Upper lobe of left lung (tissue), 6 donors: Measurements from ENCODE around the gene SERTAD2. TPM values are rescaled to one million over a fixed set of nuclear protein-coding genes. Genes with fewer than 3 reads are reported as not detected.

ENCODE experiments used
- ATAC-seq, 2 donors: fragments of 200-7000 bp; cut with Tn5 transposase; one replicate each; pipeline ENCODE4 v1.9.1; 2022; ENCODE audit warnings: mild to moderate bottlenecking in 2 of 2, moderate library complexity in 2 of 2; ENCODE audit not compliant: low FRiP score in 2 of 2
- DNase-seq, 2 donors: peaks; one replicate each; pipeline ENCODE4 v3.0.0-alpha.2; 2019 to 2020
- H3K27ac ChIP-seq, 4 donors: fragments of 200-600 bp; sonication (generic); one replicate each; pipeline ENCODE4 v1.5.1; 2016 to 2019
- H3K27me3 ChIP-seq, 4 donors: fragments of 200-600 bp; sonication (generic); one replicate each; pipeline ENCODE4 v1.5.1; 2017 to 2019
- H3K36me3 ChIP-seq, 4 donors: fragments of 200-600 bp; sonication (generic); one replicate each; pipeline ENCODE4 v1.5.1; 2016 to 2019
- H3K4me1 ChIP-seq, 4 donors: fragments of 200-600 bp; sonication (generic); one replicate each; pipeline ENCODE4 v1.5.1; 2018 to 2019
- H3K4me3 ChIP-seq, 4 donors: fragments of 200-600 bp; sonication (generic); one replicate each; pipeline ENCODE4 v1.5.1; 2017 to 2019; ENCODE audit warnings: mild to moderate bottlenecking in 2 of 4, moderate library complexity in 1 of 4
- H3K9me3 ChIP-seq, 4 donors: fragments of 200-600 bp; sonication (generic); one replicate each; pipeline ENCODE4 v1.5.1; 2018 to 2019
- EP300 ChIP-seq, 4 donors: sonication (generic); formaldehyde crosslinking; IDR thresholded peaks; one replicate each; pipeline ENCODE4 v1.5.1; 2017; ENCODE audit warnings: antibody characterized with exemption in 4 of 4, control low read depth in 2 of 4
- POLR2A ChIP-seq, 4 donors: fragments of 450-650 bp; IDR thresholded peaks; one replicate each; pipeline ENCODE4 v1.5.1; 2016 to 2017; ENCODE audit warnings: antibody characterized with exemption in 4 of 4, mild to moderate bottlenecking in 2 of 4
- POLR2AphosphoS5 ChIP-seq, 2 donors: sonication (generic); formaldehyde crosslinking; IDR thresholded peaks; one replicate each; pipeline ENCODE4 v1.5.1; 2017; ENCODE audit warnings: antibody characterized with exemption in 2 of 2
- whole genome bisulfite sequencing, 2 donors: methylation state at CpG; one replicate each; pipeline ENCODE4 v1.1.5; 2017 to 2018; 5-methylcytosine and 5-hydroxymethylcytosine counted together
- total RNA-seq, 6 donors: library from RNA; depleted of rRNA in 4 of 6; stranded (reverse); fragments of >200 nt in 4 of 6; gene quantifications; one replicate each; pipeline versions ENCODE4 v1.1.0 to v1.2.1, GENCODE V29; 2016 to 2021
- TF ChIP-seq, protein P1 (sequence below), 6 experiments: fragments of 450-650 bp in 4 of 6; fragments of 200-600 bp in 2 of 6; sonication (generic) in 2 of 6; IDR thresholded peaks; one replicate each; pipeline ENCODE4 v1.5.1; 2016 to 2019; ENCODE audit warnings: antibody characterized with exemption in 6 of 6
- donor health status: DM: no; HTN: no; CAD: no; lungs with moderate emphysema.
- donor health status: DM: no; HTN: yes; CAD: no; lungs with severe emphysema.

SERTAD2 gene
- total RNA-seq, 6 donors from 2014 or later, result 10.4 to 43.0 (median 20.0) TPM

DNA sequence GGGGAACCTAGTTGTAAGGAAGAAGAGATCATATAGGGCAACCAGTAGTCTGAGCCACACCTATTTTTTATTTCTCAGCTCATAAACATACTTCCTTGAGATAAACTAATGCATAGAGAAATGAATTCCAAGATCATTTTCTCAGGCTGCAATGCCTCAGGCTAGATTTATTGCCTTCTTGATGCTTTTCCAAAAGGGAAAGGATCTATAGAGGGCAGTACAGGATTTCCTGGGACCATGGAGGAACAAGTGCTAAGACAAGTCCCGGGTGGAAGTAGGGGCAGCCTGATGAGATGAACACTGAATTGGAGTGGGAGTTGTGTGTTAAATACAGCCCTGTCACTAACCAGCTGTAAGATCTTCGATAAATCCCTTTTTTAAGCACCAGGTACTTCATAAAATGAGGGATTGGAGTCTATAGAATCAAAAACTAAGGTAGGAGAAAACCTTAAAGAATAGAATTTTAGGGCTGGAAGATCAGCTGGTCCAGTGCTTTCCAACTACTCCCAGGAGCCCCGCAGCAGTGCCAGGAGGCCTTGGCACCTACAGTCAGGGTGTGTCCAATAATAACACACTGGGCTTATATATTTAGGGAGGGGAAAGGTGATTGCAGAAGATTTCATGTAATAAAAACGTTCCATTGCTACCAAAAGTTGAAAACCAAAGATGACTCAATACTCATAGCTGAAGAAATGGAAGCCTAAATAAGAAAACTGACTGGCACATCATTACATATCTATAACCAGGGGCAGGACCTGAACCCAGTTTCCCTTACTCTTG lies 58.1 kb downstream of the SERTAD2 start:
- DNase-seq (no peak), ATAC-seq (no peak)
- no peak overlapping the region for H3K27ac ChIP-seq
- WGBS, 2 donors, result 49 to 56% methylated on average over 4 of the region's 4 CpGs
- H3K9me3 ChIP-seq, result no peaks in the 10 kb centered on the region
- no peak for TF ChIP-seq POLR2AphosphoS5 (IDR thresholded peaks at IDR 0.05)
- TF ChIP-seq EP300 (IDR thresholded peaks at IDR 0.05), result no peak
- TF ChIP-seq POLR2A (IDR thresholded peaks at IDR 0.05), result no peak
- TF ChIP-seq, protein P1, sequence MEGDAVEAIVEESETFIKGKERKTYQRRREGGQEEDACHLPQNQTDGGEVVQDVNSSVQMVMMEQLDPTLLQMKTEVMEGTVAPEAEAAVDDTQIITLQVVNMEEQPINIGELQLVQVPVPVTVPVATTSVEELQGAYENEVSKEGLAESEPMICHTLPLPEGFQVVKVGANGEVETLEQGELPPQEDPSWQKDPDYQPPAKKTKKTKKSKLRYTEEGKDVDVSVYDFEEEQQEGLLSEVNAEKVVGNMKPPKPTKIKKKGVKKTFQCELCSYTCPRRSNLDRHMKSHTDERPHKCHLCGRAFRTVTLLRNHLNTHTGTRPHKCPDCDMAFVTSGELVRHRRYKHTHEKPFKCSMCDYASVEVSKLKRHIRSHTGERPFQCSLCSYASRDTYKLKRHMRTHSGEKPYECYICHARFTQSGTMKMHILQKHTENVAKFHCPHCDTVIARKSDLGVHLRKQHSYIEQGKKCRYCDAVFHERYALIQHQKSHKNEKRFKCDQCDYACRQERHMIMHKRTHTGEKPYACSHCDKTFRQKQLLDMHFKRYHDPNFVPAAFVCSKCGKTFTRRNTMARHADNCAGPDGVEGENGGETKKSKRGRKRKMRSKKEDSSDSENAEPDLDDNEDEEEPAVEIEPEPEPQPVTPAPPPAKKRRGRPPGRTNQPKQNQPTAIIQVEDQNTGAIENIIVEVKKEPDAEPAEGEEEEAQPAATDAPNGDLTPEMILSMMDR (IDR thresholded peaks at IDR 0.05), result no peak
- peaks cover 0 to 3% (median 0%) of the 10 kb centered on the region in 4 donors for H3K4me1 ChIP-seq
- H3K4me3 ChIP-seq, result no peak overlapping the region
- no peaks in the 10 kb centered on the region for H3K27me3 ChIP-seq
- H3K36me3 ChIP-seq, result peaks cover 6 to 19% (median 15%) of the 10 kb centered on the region in 4 donors

DNA sequence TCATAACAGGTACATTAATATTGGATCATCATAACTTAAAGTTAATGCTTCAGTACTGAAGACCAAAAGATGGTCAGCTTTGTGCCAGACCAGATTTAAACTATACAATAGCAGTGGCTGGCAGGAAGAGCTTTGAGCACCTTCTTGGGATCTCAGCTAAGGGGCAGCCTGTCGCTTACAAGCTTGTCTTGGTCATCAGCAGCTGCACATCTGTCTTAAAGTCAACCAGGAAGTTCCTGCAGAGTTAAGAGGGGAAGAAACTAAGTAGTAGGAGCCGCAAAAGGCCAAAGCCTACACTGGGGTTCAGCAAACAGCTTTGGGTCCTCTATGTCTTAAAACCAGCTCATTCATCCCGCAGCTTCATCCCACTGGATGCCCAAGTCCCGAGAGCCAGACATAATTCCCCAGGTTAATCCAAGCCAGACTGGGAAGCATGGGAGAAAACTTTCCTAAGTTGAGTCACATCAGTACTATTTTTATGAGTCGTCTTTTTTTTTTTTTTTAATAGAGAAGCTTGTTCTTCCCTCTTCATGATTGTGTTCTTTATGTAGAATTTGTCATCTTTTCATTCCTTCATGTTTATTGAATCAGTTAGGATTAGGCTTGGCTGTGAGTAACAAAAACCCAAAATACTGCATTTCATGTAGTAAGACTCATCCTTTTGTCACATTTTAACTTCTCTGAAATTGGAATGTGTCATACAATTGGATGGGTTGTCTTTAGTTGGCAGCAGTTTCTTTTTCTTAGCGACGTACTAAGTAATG lies 59.3 kb downstream of the SERTAD2 start:
- TF ChIP-seq EP300 (IDR thresholded peaks at IDR 0.05), result no peak
- no peak for TF ChIP-seq POLR2AphosphoS5 (IDR thresholded peaks at IDR 0.05)
- TF ChIP-seq, protein P1 (IDR thresholded peaks at IDR 0.05), result no peak
- Histone ChIP-seq H3K27me3 (no peaks in the 10 kb centered on the region), H3K27ac (no peak overlapping the region), H3K4me1 (peaks cover 0 to under 1% (median 0%) of the 10 kb centered on the region in 4 donors), H3K9me3 (no peaks in the 10 kb centered on the region), H3K4me3 (no peak overlapping the region), H3K36me3 (peaks cover 6 to 31% (median 16%) of the 10 kb centered on the region in 4 donors)
- peak in 1 of 2 donors; percentile 28 for ATAC-seq
- 89% methylated on average over 7 of the region's 7 CpGs for WGBS, 2 donors
- DNase-seq, result no peak

DNA sequence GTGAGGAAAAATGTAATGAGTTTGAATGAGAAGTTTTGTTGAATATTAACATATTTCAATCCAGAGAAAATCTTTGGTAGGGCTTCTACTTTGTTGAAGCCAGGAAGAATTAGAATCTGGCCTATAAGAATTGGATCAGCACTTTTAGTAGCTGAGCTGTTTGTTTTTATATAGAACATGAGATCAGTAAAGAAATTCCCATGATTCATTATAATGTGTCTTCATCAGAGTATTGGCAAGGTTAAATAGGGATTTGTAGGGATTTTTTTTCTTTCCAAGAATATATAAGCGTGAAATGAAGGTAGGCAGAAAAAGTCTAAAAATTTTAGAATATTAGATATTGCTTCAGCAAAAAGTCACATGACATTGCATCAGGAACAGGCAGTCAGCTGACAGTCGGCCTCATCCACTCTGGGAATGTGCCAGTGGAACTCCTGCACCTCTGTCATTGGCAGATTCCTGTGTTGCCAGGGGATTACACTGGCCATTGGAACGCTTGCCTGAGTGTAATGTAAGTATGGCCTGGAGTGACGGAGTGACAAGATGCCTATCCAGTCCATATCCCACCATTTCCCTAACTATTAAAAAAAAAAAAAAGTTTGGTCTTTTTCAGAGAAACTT lies 60.6 kb downstream of the SERTAD2 start:
- Histone ChIP-seq H3K27ac (no peak overlapping the region), H3K4me3 (no peak overlapping the region), H3K9me3 (no peaks in the 10 kb centered on the region), H3K4me1 (no peaks in the 10 kb centered on the region), H3K36me3 (peaks cover 6 to 44% (median 18%) of the 10 kb centered on the region in 4 donors), H3K27me3 (no peaks in the 10 kb centered on the region)
- DNase-seq, result no peak
- 73 to 81% methylated on average over 4 of the region's 4 CpGs for WGBS, 2 donors
- TF ChIP-seq POLR2AphosphoS5 (IDR thresholded peaks at IDR 0.05), result no peak
- TF ChIP-seq, protein P1 (IDR thresholded peaks at IDR 0.05), result no peak
- TF ChIP-seq EP300 (IDR thresholded peaks at IDR 0.05), result no peak
- no peak for TF ChIP-seq POLR2A (IDR thresholded peaks at IDR 0.05)
- ATAC-seq, result no peak

DNA sequence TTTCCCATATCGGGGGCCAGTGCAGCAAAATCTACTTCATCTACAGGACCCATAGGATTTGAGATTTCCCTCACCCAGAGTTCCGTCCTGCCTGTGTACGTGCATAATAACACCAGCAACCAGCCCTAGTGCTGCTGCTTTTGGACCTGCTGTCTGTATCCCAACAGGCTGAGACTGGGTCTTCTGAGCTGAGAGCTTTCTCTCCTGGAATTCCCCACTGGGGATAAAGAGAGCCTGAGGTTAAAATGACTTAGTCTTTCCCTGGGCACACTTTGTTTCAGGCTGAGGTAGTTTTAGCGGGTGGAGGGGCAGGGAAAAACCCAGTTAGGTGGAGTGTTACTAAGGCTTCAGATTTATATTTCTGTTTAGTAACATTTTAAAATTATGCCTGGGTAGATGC lies 62.5 kb downstream of the SERTAD2 start:
- TF ChIP-seq, protein P1 (IDR thresholded peaks at IDR 0.05), result no peak
- TF ChIP-seq POLR2A (IDR thresholded peaks at IDR 0.05), result no peak
- TF ChIP-seq EP300 (IDR thresholded peaks at IDR 0.05), result no peak
- no peak for TF ChIP-seq POLR2AphosphoS5 (IDR thresholded peaks at IDR 0.05)
- 92% methylated on average over 4 of the region's 4 CpGs for WGBS, 2 donors
- Histone ChIP-seq H3K27ac (no peak overlapping the region), H3K4me1 (peaks cover 0 to 6% (median 0%) of the 10 kb centered on the region in 4 donors), H3K9me3 (no peaks in the 10 kb centered on the region), H3K4me3 (no peak overlapping the region), H3K36me3 (peaks cover 6 to 59% (median 18%) of the 10 kb centered on the region in 4 donors), H3K27me3 (no peaks in the 10 kb centered on the region)
- ATAC-seq (no peak), DNase-seq (no peak)
